K562 treated with DMSO at 1 percent for 12 hours (cell line): Measurements from ENCODE around the gene MRPL33. TPM values are rescaled to one million over a fixed set of nuclear protein-coding genes. Genes with fewer than 3 reads are reported as not detected.

ENCODE experiments used
- total RNA-seq: library from RNA; unstranded; fragments of 300-600 nt; gene quantifications from 2 replicates; pipeline ENCODE4 v1.2.3, GENCODE V29; 2022; ENCODE audit not compliant: insufficient read depth

MRPL33 gene
- 68.2 and 108 TPM in 2 replicates for total RNA-seq

GRCh38 chr2:27771548-27772335 is at the start of gene MRPL33:
MRPL33 (plus strand) TSS chr2:27771719; CDS start chr2:27771778, 59 bp downstream.

Other genes with a start within 250 kb of the MRPL33 start
- gene ZNF512, start 188.7 kb upstream of the MRPL33 start, total RNA-seq: 9.5 and 44.1 TPM in 2 replicates
- 5.9 and 6.7 TPM in 2 replicates for gene CCDC121, start 142.7 kb upstream of the MRPL33 start, total RNA-seq
- gene GPN1, start 142.7 kb upstream of the MRPL33 start, total RNA-seq: 30.4 and 46.3 TPM in 2 replicates
- 20.9 and 40.2 TPM in 2 replicates for gene SUPT7L, start 108.1 kb upstream of the MRPL33 start, total RNA-seq
- gene SLC4A1AP, start 107.8 kb upstream of the MRPL33 start, total RNA-seq: 23.5 and 41.8 TPM in 2 replicates
- 0.43 and 0.51 TPM in 2 replicates for gene RBKS, start 118.7 kb downstream of the MRPL33 start, total RNA-seq
- 10.8 and 20.5 TPM in 2 replicates for gene BABAM2, start 119.0 kb downstream of the MRPL33 start, total RNA-seq